Mesenchymal stem cell (in vitro differentiated cells and primary cell): ENCODE results near the gene ZNF814.

ENCODE experiments used
- DNase-seq: peaks from one replicate; pipeline ENCODE4 v3.0.0-alpha.2; 2013
- H2AFZ ChIP-seq: one replicate; pipeline ENCODE4 v1.6.1; 2013; ENCODE audit warnings: low read depth, mild to moderate bottlenecking, control low read depth, inconsistent platforms, low read length, moderate library complexity
- H2AK5ac ChIP-seq: 2 replicates; pipeline ENCODE4 v1.6.1; 2013; ENCODE audit warnings: low read length, moderate library complexity, mild to moderate bottlenecking, inconsistent platforms; ENCODE audit not compliant: severe bottlenecking
- H2BK120ac ChIP-seq: one replicate; pipeline ENCODE4 v1.6.1; 2013; ENCODE audit warnings: low read depth, mild to moderate bottlenecking, inconsistent platforms, low read length, moderate library complexity
- H2BK12ac ChIP-seq, 2 experiments: one replicate each; pipeline ENCODE4 v1.6.1; 2013; ENCODE audit warnings: inconsistent platforms in 2 of 2, low read length in 2 of 2, mild to moderate bottlenecking in 2 of 2, moderate library complexity in 2 of 2, control low read depth in 1 of 2
- H2BK15ac ChIP-seq: one replicate; pipeline ENCODE4 v1.6.1; 2013; ENCODE audit warnings: mild to moderate bottlenecking, low read depth, inconsistent platforms; ENCODE audit not compliant: poor library complexity, severe bottlenecking
- H2BK5ac ChIP-seq: 2 replicates; pipeline ENCODE4 v1.6.1; 2013; ENCODE audit warnings: low read depth, mild to moderate bottlenecking, low read length, control low read depth, inconsistent platforms; ENCODE audit not compliant: poor library complexity, severe bottlenecking
- H3K14ac ChIP-seq, 2 experiments: one replicate each; pipeline ENCODE4 v1.6.1; 2013; ENCODE audit warnings: inconsistent platforms in 2 of 2, low read length in 2 of 2, control low read depth in 1 of 2, mild to moderate bottlenecking in 1 of 2, moderate library complexity in 1 of 2
- H3K18ac ChIP-seq, 2 experiments: one replicate each; pipeline ENCODE4 v1.6.1; 2013; ENCODE audit warnings: inconsistent platforms in 2 of 2, low read length in 2 of 2, control low read depth in 1 of 2, low read depth in 1 of 2, mild to moderate bottlenecking in 1 of 2
- H3K23ac ChIP-seq, 2 experiments: one replicate each; pipeline ENCODE4 v1.6.1; 2013; ENCODE audit warnings: inconsistent platforms in 2 of 2, low read length in 2 of 2, mild to moderate bottlenecking in 2 of 2, moderate library complexity in 2 of 2, control low read depth in 1 of 2
- H3K27ac ChIP-seq: 2 replicates; pipeline ENCODE4 v1.5.1; 2013; ENCODE audit warnings: mild to moderate bottlenecking, moderate library complexity, low read length, control low read depth, inconsistent platforms; ENCODE audit not compliant: poor library complexity, severe bottlenecking
- H3K27me3 ChIP-seq, 2 experiments: 2 replicates each; pipeline versions ENCODE4 v1.6.1 to v1.7.0; 2013; ENCODE audit warnings: low read length in 2 of 2, mild to moderate bottlenecking in 2 of 2, moderate library complexity in 2 of 2, control low read depth in 1 of 2, inconsistent platforms in 1 of 2; ENCODE audit not compliant: control insufficient read depth in 1 of 2, insufficient read depth in 1 of 2
- H3K36me3 ChIP-seq, 2 experiments: 2 replicates each; pipeline versions ENCODE4 v1.6.1 to v1.7.0; 2013; ENCODE audit warnings: low read length in 2 of 2, control low read depth in 1 of 2, inconsistent platforms in 1 of 2, low read depth in 1 of 2, mild to moderate bottlenecking in 1 of 2; ENCODE audit not compliant: insufficient read depth in 2 of 2, control insufficient read depth in 1 of 2
- H3K4ac ChIP-seq, 2 experiments: one replicate each; pipeline ENCODE4 v1.6.1; 2013; ENCODE audit warnings: inconsistent platforms in 2 of 2, low read length in 2 of 2, mild to moderate bottlenecking in 2 of 2, moderate library complexity in 2 of 2, control low read depth in 1 of 2, low read depth in 1 of 2
- H3K4me1 ChIP-seq: 2 replicates; pipeline ENCODE4 v1.6.1; 2013; ENCODE audit warnings: low read depth, low read length, control low read depth; ENCODE audit not compliant: control insufficient read depth, insufficient read depth
- H3K4me2 ChIP-seq: 2 replicates; pipeline ENCODE4 v1.6.1; 2013; ENCODE audit warnings: low read length, mild to moderate bottlenecking, inconsistent platforms; ENCODE audit not compliant: poor library complexity, severe bottlenecking
- H3K4me3 ChIP-seq, 2 experiments: 2 replicates each; pipeline versions ENCODE4 v1.5.1 to v1.7.0; 2013; ENCODE audit warnings: low read length in 2 of 2, mild to moderate bottlenecking in 2 of 2, control low read depth in 1 of 2, low read depth in 1 of 2; ENCODE audit not compliant: insufficient read depth in 1 of 2
- H3K79me1 ChIP-seq: replicated peaks from 2 replicates; pipeline ENCODE4 v1.6.1; 2013; ENCODE audit warnings: mild to moderate bottlenecking, control low read depth, low read length, inconsistent platforms; ENCODE audit not compliant: poor library complexity, severe bottlenecking
- H3K9ac ChIP-seq: 2 replicates; pipeline ENCODE4 v1.7.0; 2013; ENCODE audit warnings: mild to moderate bottlenecking, low read length, moderate library complexity
- H3K9me3 ChIP-seq: 2 replicates; pipeline ENCODE4 v1.7.0; 2013; ENCODE audit warnings: mild to moderate bottlenecking, low read length; ENCODE audit not compliant: control insufficient read depth
- H4K8ac ChIP-seq: one replicate; pipeline ENCODE4 v1.6.1; 2013; ENCODE audit warnings: inconsistent platforms, mild to moderate bottlenecking, low read length, moderate library complexity
- H4K91ac ChIP-seq: one replicate; pipeline ENCODE4 v1.6.1; 2013; ENCODE audit warnings: mild to moderate bottlenecking, low read length, inconsistent platforms
- WGBS: methylation state at CpG from one replicate; pipeline ENCODE4 v1.1.7; 2013; ENCODE audit warnings: mixed read lengths; 5-methylcytosine and 5-hydroxymethylcytosine counted together

The ZNF814 gene

DNA sequence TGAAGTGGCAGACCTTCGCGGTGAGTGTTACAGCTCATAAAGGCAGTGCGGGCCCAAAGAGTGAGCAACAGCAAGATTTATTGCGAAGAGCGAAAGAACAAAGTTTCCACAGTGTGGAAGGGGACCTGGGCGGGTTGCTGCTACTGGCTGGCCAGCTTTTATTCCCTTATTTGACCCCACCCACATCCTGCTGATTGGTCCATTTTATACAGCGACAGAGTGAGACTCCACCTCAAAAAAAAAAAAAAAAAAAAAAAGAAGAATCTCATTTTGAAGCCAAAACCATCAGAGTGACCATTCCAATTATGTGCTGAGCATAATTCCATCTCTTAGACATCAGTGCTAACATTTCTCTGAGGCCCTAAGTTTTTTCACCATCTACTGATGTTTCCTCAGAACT is 72.2 kb downstream of the ZNF814 start:
- no peaks in the 10 kb centered on the region for H3K9me3 ChIP-seq
- no peak overlapping the region for H3K4me2 ChIP-seq
- no peak overlapping the region for H4K91ac ChIP-seq
- 91% methylated on average over 7 of the region's 7 CpGs for WGBS
- peaks cover 5 to 6% of the 10 kb centered on the region in 2 experiments for H3K36me3 ChIP-seq
- H4K8ac ChIP-seq, result no peak overlapping the region
- no peak overlapping the region for H3K18ac ChIP-seq
- H3K23ac ChIP-seq, result no peak overlapping the region
- no peak overlapping the region for H3K4ac ChIP-seq
- H2AFZ ChIP-seq, result no peak overlapping the region
- no peaks in the 10 kb centered on the region for H3K27me3 ChIP-seq
- no peak overlapping the region for H2BK5ac ChIP-seq
- H2BK15ac ChIP-seq, result no peak overlapping the region
- H3K79me1 ChIP-seq, result peaks cover 21% of the 10 kb centered on the region
- no peak overlapping the region for H2AK5ac ChIP-seq
- no peak overlapping the region for H3K4me3 ChIP-seq
- no peak overlapping the region for H3K9ac ChIP-seq
- DNase-seq, result peak; percentile 30
- H2BK120ac ChIP-seq, result no peak overlapping the region
- no peak overlapping the region for H3K27ac ChIP-seq
- peaks cover 12% of the 10 kb centered on the region for H3K4me1 ChIP-seq
- no peak overlapping the region for H2BK12ac ChIP-seq
- H3K14ac ChIP-seq, result no peak overlapping the region

DNA sequence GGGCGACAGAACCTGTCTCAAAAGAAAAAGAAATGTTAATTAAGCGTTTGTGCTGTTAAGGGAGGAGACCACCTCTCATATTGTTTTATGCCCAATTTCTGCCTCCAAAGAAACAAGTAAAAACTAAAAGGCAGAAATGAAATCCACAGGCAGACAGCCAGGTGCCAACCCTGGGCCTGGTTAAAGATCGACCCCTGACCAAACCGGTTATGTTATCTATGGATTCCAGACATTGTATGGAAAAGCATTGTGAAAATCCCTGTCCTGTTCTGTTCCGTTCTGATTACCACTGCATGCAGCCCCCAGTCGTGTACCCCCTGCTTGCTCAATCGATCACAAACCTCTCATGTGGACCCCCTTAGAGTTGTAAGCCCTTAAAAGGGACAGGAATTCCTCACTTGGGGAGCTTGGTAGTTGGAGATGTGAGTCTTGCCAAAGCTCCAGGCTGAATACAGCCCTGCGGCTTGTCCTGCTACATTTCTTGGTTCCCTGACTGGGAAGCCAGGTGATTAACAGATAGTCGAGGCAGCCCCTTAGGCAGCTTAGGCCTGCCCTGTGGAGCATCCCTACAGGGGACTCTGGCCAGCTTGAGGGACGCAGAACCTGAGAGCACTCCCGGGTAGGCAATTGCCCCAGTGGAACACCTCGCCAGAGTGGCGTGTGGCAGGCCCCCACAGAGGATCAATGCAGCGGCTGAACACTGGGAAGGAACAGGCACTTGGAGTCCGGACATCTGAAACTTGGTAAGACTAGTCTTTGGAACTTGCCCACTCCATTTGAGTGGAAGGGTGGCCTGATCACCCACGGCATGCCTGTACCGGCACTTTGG is 73.4 kb downstream of the ZNF814 start:
- no peak overlapping the region for H3K4ac ChIP-seq
- H3K79me1 ChIP-seq, result peaks cover 23% of the 10 kb centered on the region
- H3K4me3 ChIP-seq, result peak overlapping the region in 1 of 2 experiments; percentile 99
- peak overlapping the region; percentile 21 for H4K8ac ChIP-seq
- H2BK5ac ChIP-seq, result no peak overlapping the region
- H2BK12ac ChIP-seq, result peak overlapping the region in 1 of 2 experiments; percentile 30
- no peaks in the 10 kb centered on the region for H3K27me3 ChIP-seq
- no peak overlapping the region for H3K18ac ChIP-seq
- peaks cover 7% of the 10 kb centered on the region for H3K4me1 ChIP-seq
- no peaks in the 10 kb centered on the region for H3K9me3 ChIP-seq
- 96% methylated on average over 16 of the region's 17 CpGs for WGBS
- DNase-seq, result no peak
- H2BK120ac ChIP-seq, result no peak overlapping the region
- no peak overlapping the region for H3K14ac ChIP-seq
- H3K4me2 ChIP-seq, result peak overlapping the region; percentile 47
- H2AK5ac ChIP-seq, result no peak overlapping the region
- no peak overlapping the region for H2AFZ ChIP-seq
- no peak overlapping the region for H2BK15ac ChIP-seq
- no peak overlapping the region for H4K91ac ChIP-seq
- H3K36me3 ChIP-seq, result peaks cover 7 to 9% of the 10 kb centered on the region in 2 experiments
- H3K9ac ChIP-seq, result peak overlapping the region; percentile 95
- no peak overlapping the region for H3K23ac ChIP-seq
- no peak overlapping the region for H3K27ac ChIP-seq

DNA sequence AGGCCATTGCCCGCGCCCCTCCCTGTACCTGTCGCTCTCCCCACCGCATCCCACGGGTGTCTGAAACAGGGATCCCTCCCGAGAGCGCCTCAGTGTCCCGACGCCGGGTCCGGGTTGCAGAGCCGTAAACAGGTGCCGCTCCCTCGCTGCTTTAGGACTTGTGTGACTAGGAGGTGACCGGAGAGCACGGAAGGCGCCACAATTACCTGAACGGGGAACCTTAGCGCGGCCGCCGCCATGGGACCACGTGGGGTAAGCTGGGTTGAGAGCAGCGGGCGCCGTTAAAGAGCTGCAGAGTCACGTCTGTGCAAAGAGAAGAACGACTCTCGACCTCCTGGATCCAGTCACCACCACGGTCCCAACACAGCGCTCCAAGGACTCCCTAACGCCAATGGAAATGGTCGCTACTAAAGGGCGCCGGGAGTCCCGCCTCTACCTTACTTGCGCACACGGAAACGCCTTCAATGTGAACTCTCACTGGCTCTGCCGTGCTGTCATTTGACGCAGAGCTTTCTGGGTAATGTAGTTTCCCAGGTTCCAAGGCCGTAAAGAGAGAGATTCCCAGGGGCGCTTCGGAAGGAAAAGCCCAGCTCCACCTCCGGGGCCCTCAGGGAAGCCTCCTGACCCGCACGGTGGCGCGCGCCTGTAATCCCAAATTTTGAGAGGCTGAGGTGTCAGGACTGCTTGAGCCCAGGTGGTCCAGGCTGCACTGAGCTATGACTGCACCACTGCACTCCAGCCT is 74.2 kb downstream of the ZNF814 start, which contains the start of gene ZNF552:
Gene ZNF552, minus strand, starts transcription at position 409 of the 742 bp plus-strand sequence. Its CDS starts 170 bp downstream, at position 239.
- no peak within 1 kb of the TSS for H2AK5ac ChIP-seq

More for the DNA sequence above, 74.2 kb downstream of the ZNF814 start, which contains the start of gene ZNF552:
- DNase-seq, result peak; percentile 96
- Histone ChIP-seq H3K27ac (no peak within 1 kb of the TSS), H3K4me3 (peak within 1 kb of the TSS; percentile 71 to 99), H3K27me3 (no peaks in the 10 kb centered on the region), H3K79me1 (peaks cover 25% of the 10 kb centered on the region), H4K91ac (peak within 1 kb of the TSS; percentile 2), H3K4me1 (peaks cover 9% of the 10 kb centered on the region), H3K4ac (peak within 1 kb of the TSS in 1 of 2 experiments; percentile 13), H3K18ac (peak within 1 kb of the TSS; percentile 10 to 69), H2AFZ (peak within 1 kb of the TSS; percentile 16), H3K4me2 (peak within 1 kb of the TSS; percentile 72), H3K36me3 (peaks cover 12 to 14% of the 10 kb centered on the region in 2 experiments), H3K14ac (peak within 1 kb of the TSS in 1 of 2 experiments; percentile 72), H2BK15ac (no peak within 1 kb of the TSS), H3K9me3 (no peaks in the 10 kb centered on the region), H4K8ac (peak within 1 kb of the TSS; percentile 78), H2BK120ac (no peak within 1 kb of the TSS), H2BK5ac (peak within 1 kb of the TSS; percentile 2), H3K9ac (peak within 1 kb of the TSS; percentile 95), H3K23ac (peak within 1 kb of the TSS in 1 of 2 experiments; percentile 87), H2BK12ac (peak within 1 kb of the TSS in 1 of 2 experiments; percentile 30)
- WGBS, result 1% methylated on average over 48 of the region's 50 CpGs
